Activated naive CD8-positive, alpha-beta T cell treated with anti-CD3 and anti-CD28 coated beads, Interleukin-2, amount 10 ng/mL, durations not matched to agents 7 days and 5 days (primary cell): ENCODE data around the gene ACSL6. TPM values are rescaled to one million over a fixed set of nuclear protein-coding genes. Genes with fewer than 3 reads are reported as not detected.

Experiments
- ATAC-seq: fragments of 150-1000 bp; cut with Tn5 transposase; one replicate; pipeline ENCODE4 v1.10.0; 2021; ENCODE audit warnings: low read depth, moderate library complexity
- POLR2A ChIA-PET: fragments of 350-600 bp; sonication (Branson Sonifier 250); formaldehyde crosslinking; loops from one replicate; lab custom pipeline; 2021; ENCODE audit warnings: antibody characterized with exemption; lab: Charles Lee
- DNase-seq: peaks from one replicate; pipeline ENCODE4 v3.0.0; 2021
- H3K27ac Mint-ChIP-seq: one replicate; pipeline ENCODE4 v1.8.0; 2022; ENCODE audit warnings: mild to moderate bottlenecking, mixed read lengths
- H3K27me3 Mint-ChIP-seq: one replicate; pipeline ENCODE4 v1.8.0; 2022; ENCODE audit warnings: mild to moderate bottlenecking, moderate library complexity, mixed read lengths
- H3K36me3 Mint-ChIP-seq: one replicate; pipeline ENCODE4 v1.8.0; 2021; ENCODE audit warnings: mild to moderate bottlenecking, mixed read lengths
- H3K4me1 Mint-ChIP-seq: one replicate; pipeline ENCODE4 v1.8.0; 2021; ENCODE audit warnings: mixed read lengths
- H3K4me3 Mint-ChIP-seq: one replicate; pipeline ENCODE4 v1.8.0; 2022; ENCODE audit warnings: mild to moderate bottlenecking, moderate library complexity, mixed read lengths
- H3K9me3 Mint-ChIP-seq: one replicate; pipeline ENCODE4 v1.8.0; 2021; ENCODE audit warnings: mixed read lengths
- total RNA-seq, 2 experiments: library from RNA; stranded (reverse); gene quantifications; one replicate each; pipeline ENCODE4 v1.2.3, GENCODE V29; 2021

The ACSL6 gene
- total RNA-seq, 2 experiments from 2014 or later = 31.5 to 34.6 TPM

- POLR2A ChIA-PET = no interaction called here
- Mint-ChIP-seq H3K27ac (no peak overlapping the region), H3K27me3 (peaks cover 2% of the 10 kb centered on the region), H3K9me3 (no peaks in the 10 kb centered on the region), H3K4me1 (peaks cover 2% of the 10 kb centered on the region), H3K4me3 (no peak overlapping the region), H3K36me3 (peaks cover 3% of the 10 kb centered on the region)
- DNase-seq (no peak), ATAC-seq (no peak)
Observed at GRCh38 chr5:131968396-131968954, 43.0 kb downstream of the ACSL6 start.

DNA sequence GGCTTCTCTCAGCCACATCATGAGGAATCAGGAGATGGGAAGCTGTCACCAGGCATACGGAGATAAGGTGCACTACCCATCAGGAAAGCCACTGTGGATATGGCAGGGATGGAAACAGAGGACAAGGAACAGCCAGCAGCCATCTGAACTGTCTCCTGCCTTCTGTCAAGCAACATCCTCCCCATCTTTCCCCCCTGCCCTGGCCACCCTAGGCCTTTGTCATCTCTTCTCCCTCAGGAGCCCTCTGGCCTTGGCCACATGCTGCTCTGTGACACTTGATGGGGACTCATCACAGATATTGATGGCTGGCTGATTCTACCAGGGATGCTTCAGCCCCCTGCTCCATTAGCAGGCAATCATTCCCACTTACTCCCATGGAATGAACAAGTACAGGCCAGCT, 44.9 kb downstream of the ACSL6 start:
- no peak for ATAC-seq
- no peak overlapping the region for H3K27ac Mint-ChIP-seq
- no peaks in the 10 kb centered on the region for H3K9me3 Mint-ChIP-seq
- no peak overlapping the region for H3K4me3 Mint-ChIP-seq
- no peak for DNase-seq
- POLR2A ChIA-PET = no interaction called here
- H3K36me3 Mint-ChIP-seq = peaks cover 4% of the 10 kb centered on the region
- no peaks in the 10 kb centered on the region for H3K4me1 Mint-ChIP-seq
- H3K27me3 Mint-ChIP-seq = peaks cover 2% of the 10 kb centered on the region

DNA sequence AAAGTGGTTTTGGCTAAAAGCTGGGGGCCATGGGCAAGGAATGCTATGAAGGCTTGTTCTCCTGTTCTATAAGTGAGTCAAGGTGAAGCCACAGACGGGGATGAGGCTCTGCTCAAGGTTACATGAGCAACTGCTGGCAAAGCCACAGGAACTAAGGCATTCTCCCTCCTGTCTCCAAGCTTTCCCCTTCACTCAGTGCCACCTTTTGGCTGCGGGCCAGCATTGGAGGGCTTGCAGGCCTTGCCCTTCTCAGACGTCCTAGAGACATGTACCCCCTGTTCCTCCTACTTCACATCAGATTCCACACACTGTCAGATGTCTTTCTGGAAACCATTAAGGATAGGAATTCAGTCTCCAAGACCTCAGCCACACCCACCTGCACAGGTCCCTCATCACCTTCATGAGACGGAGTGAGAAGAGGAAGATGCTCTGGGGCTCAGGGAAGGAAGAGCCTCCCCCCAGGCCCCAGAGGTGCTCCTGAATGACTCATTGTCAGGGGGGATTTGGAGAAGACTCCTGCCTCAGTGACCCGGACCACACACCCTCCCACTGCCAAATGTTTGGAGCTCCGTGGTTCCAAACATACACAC, 45.5 kb downstream of the ACSL6 start:
- H3K4me1 Mint-ChIP-seq = no peaks in the 10 kb centered on the region
- POLR2A ChIA-PET = no interaction called here
- no peaks in the 10 kb centered on the region for H3K9me3 Mint-ChIP-seq
- no peak for DNase-seq
- H3K27ac Mint-ChIP-seq = no peak overlapping the region
- peaks cover 4% of the 10 kb centered on the region for H3K36me3 Mint-ChIP-seq
- H3K4me3 Mint-ChIP-seq = no peak overlapping the region
- no peak for ATAC-seq
- H3K27me3 Mint-ChIP-seq = peaks cover 2% of the 10 kb centered on the region

GRCh38 chr5:131959906-131960305, 51.6 kb downstream of the ACSL6 start:
- Mint-ChIP-seq H3K4me3 (no peak overlapping the region), H3K36me3 (peaks cover 18% of the 10 kb centered on the region), H3K27ac (no peak overlapping the region), H3K27me3 (peaks cover 2% of the 10 kb centered on the region), H3K9me3 (no peaks in the 10 kb centered on the region), H3K4me1 (peaks cover 6% of the 10 kb centered on the region)
- ATAC-seq = no peak
- POLR2A ChIA-PET = no interaction called here
- no peak for DNase-seq

GRCh38 chr5:131959136-131959535, 52.3 kb downstream of the ACSL6 start:
- DNase-seq (no peak), ATAC-seq (no peak)
- Mint-ChIP-seq H3K4me3 (no peak overlapping the region), H3K9me3 (no peaks in the 10 kb centered on the region), H3K36me3 (peaks cover 21% of the 10 kb centered on the region), H3K27ac (no peak overlapping the region), H3K27me3 (peaks cover 2% of the 10 kb centered on the region), H3K4me1 (peaks cover 6% of the 10 kb centered on the region)
- POLR2A ChIA-PET = no interaction called here

GRCh38 chr5:131957721-131958441, 53.6 kb downstream of the ACSL6 start:
- H3K4me1 Mint-ChIP-seq = peaks cover 6% of the 10 kb centered on the region
- peaks cover 20% of the 10 kb centered on the region for H3K36me3 Mint-ChIP-seq
- H3K27me3 Mint-ChIP-seq = no peaks in the 10 kb centered on the region
- POLR2A ChIA-PET = no interaction called here
- H3K27ac Mint-ChIP-seq = no peak overlapping the region
- DNase-seq (no peak), ATAC-seq (no peak)
- H3K9me3 Mint-ChIP-seq = no peaks in the 10 kb centered on the region
- no peak overlapping the region for H3K4me3 Mint-ChIP-seq

GRCh38 chr5:131953969-131954368, 57.5 kb downstream of the ACSL6 start:
- no peak for ATAC-seq
- H3K27ac Mint-ChIP-seq = no peak overlapping the region
- H3K36me3 Mint-ChIP-seq = peaks cover 20% of the 10 kb centered on the region
- POLR2A ChIA-PET = no interaction called here
- H3K27me3 Mint-ChIP-seq = peaks cover 2% of the 10 kb centered on the region
- peaks cover 6% of the 10 kb centered on the region for H3K4me1 Mint-ChIP-seq
- H3K9me3 Mint-ChIP-seq = no peaks in the 10 kb centered on the region
- H3K4me3 Mint-ChIP-seq = no peak overlapping the region
- DNase-seq = no peak

GRCh38 chr5:131952301-131952857, 59.1 kb downstream of the ACSL6 start:
- DNase-seq (no peak), ATAC-seq (no peak)
- Mint-ChIP-seq H3K9me3 (no peaks in the 10 kb centered on the region), H3K27me3 (peaks cover 3% of the 10 kb centered on the region), H3K36me3 (peaks cover 13% of the 10 kb centered on the region), H3K4me1 (peaks cover under 1% of the 10 kb centered on the region), H3K27ac (no peak overlapping the region), H3K4me3 (no peak overlapping the region)
- POLR2A ChIA-PET = no interaction called here

GRCh38 chr5:131950706-131951105, 60.8 kb downstream of the ACSL6 start:
- H3K4me1 Mint-ChIP-seq = no peaks in the 10 kb centered on the region
- H3K4me3 Mint-ChIP-seq = no peak overlapping the region
- no peak overlapping the region for H3K27ac Mint-ChIP-seq
- no peaks in the 10 kb centered on the region for H3K9me3 Mint-ChIP-seq
- no peak for ATAC-seq
- peaks cover 3% of the 10 kb centered on the region for H3K27me3 Mint-ChIP-seq
- H3K36me3 Mint-ChIP-seq = peaks cover 10% of the 10 kb centered on the region
- DNase-seq = no peak
- POLR2A ChIA-PET = no interaction called here

- DNase-seq (no peak), ATAC-seq (no peak)
- H3K36me3 Mint-ChIP-seq = peaks cover 5% of the 10 kb centered on the region
- no peak overlapping the region for H3K27ac Mint-ChIP-seq
- H3K9me3 Mint-ChIP-seq = no peaks in the 10 kb centered on the region
- H3K4me1 Mint-ChIP-seq = no peaks in the 10 kb centered on the region
- POLR2A ChIA-PET = no interaction called here
- H3K27me3 Mint-ChIP-seq = peaks cover 3% of the 10 kb centered on the region
- H3K4me3 Mint-ChIP-seq = no peak overlapping the region
Observed at GRCh38 chr5:131947445-131947844, 64.0 kb downstream of the ACSL6 start.

- Mint-ChIP-seq H3K4me3 (no peak within 1 kb of the TSS), H3K36me3 (peaks cover 7% of the 10 kb centered on the region), H3K27ac (no peak within 1 kb of the TSS), H3K4me1 (no peaks in the 10 kb centered on the region), H3K9me3 (no peaks in the 10 kb centered on the region), H3K27me3 (peaks cover 3% of the 10 kb centered on the region)
- DNase-seq (no peak), ATAC-seq (no peak)
- POLR2A ChIA-PET = no interaction called here
Observed at GRCh38 chr5:131945551-131946168, 65.8 kb downstream of the ACSL6 start, which contains the start of gene MEIKIN. MEIKIN (minus strand) TSS chr5:131945663; CDS start chr5:131945505, 158 bp downstream.

DNA sequence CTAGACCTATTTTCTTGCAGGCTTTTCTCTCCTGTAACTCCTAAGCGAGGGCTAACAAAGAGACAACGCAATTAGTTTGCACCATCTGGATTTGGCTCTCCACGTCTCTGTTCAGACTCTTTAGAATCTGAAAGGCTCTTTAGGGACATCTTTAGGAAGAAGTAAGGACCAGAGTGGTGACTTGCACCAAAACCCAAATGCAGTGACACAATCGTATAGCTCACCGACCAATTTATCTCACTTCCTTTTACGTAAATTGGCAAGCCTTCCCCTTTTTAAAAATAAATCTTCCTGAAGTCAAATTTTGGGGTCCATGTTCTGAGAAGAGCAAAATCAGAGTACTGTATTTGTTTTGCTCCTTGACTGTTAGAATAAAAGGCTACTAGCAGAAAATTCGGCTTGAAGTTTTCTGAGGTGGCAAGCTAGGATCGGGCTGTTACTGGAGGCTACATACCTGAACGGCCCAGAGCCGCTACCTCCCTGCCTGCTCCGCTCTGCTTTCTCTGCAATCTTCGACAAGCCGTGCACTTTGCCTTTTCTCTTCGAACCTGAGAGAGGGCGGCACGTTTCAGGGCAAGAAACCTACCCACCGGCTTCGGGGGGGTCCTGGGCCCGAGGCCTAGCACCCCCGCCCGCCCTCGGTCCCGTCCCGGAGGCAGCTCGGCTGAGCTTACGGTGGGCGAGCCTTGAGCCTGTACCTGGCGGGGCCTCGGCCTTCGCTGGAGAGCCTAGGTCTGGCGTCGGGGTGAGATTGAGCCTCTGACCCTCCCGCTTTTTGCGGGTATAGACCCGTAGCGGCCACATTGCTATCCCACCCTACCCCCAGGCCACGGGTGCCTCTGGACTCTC, 66.5 kb downstream of the ACSL6 start:
- Mint-ChIP-seq H3K4me1 (no peaks in the 10 kb centered on the region), H3K9me3 (no peaks in the 10 kb centered on the region), H3K36me3 (peaks cover 7% of the 10 kb centered on the region), H3K27ac (no peak overlapping the region), H3K4me3 (no peak overlapping the region), H3K27me3 (peaks cover 3% of the 10 kb centered on the region)
- POLR2A ChIA-PET = no interaction called here
- DNase-seq (no peak), ATAC-seq (no peak)

- Mint-ChIP-seq H3K4me1 (no peaks in the 10 kb centered on the region), H3K27me3 (peaks cover under 1% of the 10 kb centered on the region), H3K27ac (no peak overlapping the region), H3K4me3 (no peak overlapping the region), H3K36me3 (peaks cover 4% of the 10 kb centered on the region), H3K9me3 (no peaks in the 10 kb centered on the region)
- ATAC-seq = no peak
- DNase-seq = no peak
- POLR2A ChIA-PET = no interaction called here
Observed at GRCh38 chr5:131943916-131944315, 67.5 kb downstream of the ACSL6 start.
